ENCODE results near the gene CLEC2A.
A peak's percentile ranks its signal among the peaks of the same experiment; 100 is the strongest.
"Not testable (repeated sequence)": the region's sequence is repeated elsewhere in the genome, so short reads cannot be mapped to it uniquely, and the experiment has no call there.

Gene CLEC2A

GRCh38 chr12:9880532-9881078 is 51.6 kb downstream of the CLEC2A start:
- no peak for DNase-seq

- DNase-seq = not testable (repeated sequence)
These were observed 56.0 kb downstream of the CLEC2A start for GRCh38 chr12:9876120-9876519.

GRCh38 chr12:9872742-9873141 is 59.4 kb downstream of the CLEC2A start:
- no peak for DNase-seq

GRCh38 chr12:9872162-9872561 is 60.0 kb downstream of the CLEC2A start:
- no peak for DNase-seq

GRCh38 chr12:9870286-9870866 is 61.8 kb downstream of the CLEC2A start:
- peak; percentile 12 to 21 for DNase-seq

- peak; percentile 68 to 85 for DNase-seq
These were observed 62.6 kb downstream of the CLEC2A start, which contains the start of gene CLEC2B for GRCh38 chr12:9869307-9870161. TSS of gene CLEC2B (minus strand) at chr12:9869354.

GRCh38 chr12:9868951-9869306 is 63.2 kb downstream of the CLEC2A start:
- no peak for DNase-seq

GRCh38 chr12:9868311-9868801 is 63.8 kb downstream of the CLEC2A start:
- peak; percentile 37 to 53 for DNase-seq

- peak; percentile 4 to 37 for DNase-seq
These were observed 64.6 kb downstream of the CLEC2A start for GRCh38 chr12:9867531-9867930.

- no peak for DNase-seq
These were observed 65.3 kb downstream of the CLEC2A start for GRCh38 chr12:9866860-9867269.

- no peak for DNase-seq
These were observed 67.1 kb downstream of the CLEC2A start for GRCh38 chr12:9864913-9865675.

All from inflammatory macrophage (primary cell).